NCI-H2081 (cell line): ENCODE data around the gene SMOC2.
"Not testable (repeated sequence)": the region's sequence is repeated elsewhere in the genome, so short reads cannot be mapped to it uniquely, and the experiment has no call there.

Experiments
- DNase-seq, 2 experiments: peaks; one replicate each; lab custom pipeline; 2025; lab: John Stamatoyannopoulos, UW

The SMOC2 gene

GRCh38 chr6:168538892-168539811 is 98.2 kb downstream of the SMOC2 start:
- no peak for DNase-seq

GRCh38 chr6:168540713-168541291 is 99.8 kb downstream of the SMOC2 start:
- no peak for DNase-seq

GRCh38 chr6:168541307-168541706 is 100.3 kb downstream of the SMOC2 start:
- DNase-seq = no peak

GRCh38 chr6:168542301-168542700 is 101.3 kb downstream of the SMOC2 start:
- no peak for DNase-seq

GRCh38 chr6:168545428-168545827 is 104.4 kb downstream of the SMOC2 start:
- no peak for DNase-seq

- DNase-seq = no peak
Measured at GRCh38 chr6:168546151-168546550, 105.2 kb downstream of the SMOC2 start.

GRCh38 chr6:168546730-168547129 is 105.7 kb downstream of the SMOC2 start:
- DNase-seq = no peak

GRCh38 chr6:168550326-168550725 is 109.3 kb downstream of the SMOC2 start:
- no peak for DNase-seq

- DNase-seq = no peak
Measured at GRCh38 chr6:168554472-168554871, 113.5 kb downstream of the SMOC2 start.

- no peak for DNase-seq
Measured at GRCh38 chr6:168554898-168555617, 114.1 kb downstream of the SMOC2 start.

- DNase-seq = no peak
Measured at GRCh38 chr6:168555618-168556273, 114.8 kb downstream of the SMOC2 start.

- no peak for DNase-seq
Measured at GRCh38 chr6:168557512-168557911, 116.5 kb downstream of the SMOC2 start.

GRCh38 chr6:168558686-168559085 is 117.7 kb downstream of the SMOC2 start:
- DNase-seq = no peak

- no peak for DNase-seq
Measured at GRCh38 chr6:168559574-168560098, 118.7 kb downstream of the SMOC2 start.

GRCh38 chr6:168560126-168560525 is 119.1 kb downstream of the SMOC2 start:
- no peak for DNase-seq

- DNase-seq = no peak
Measured at GRCh38 chr6:168562576-168563151, 121.7 kb downstream of the SMOC2 start.

GRCh38 chr6:168563656-168564055 is 122.7 kb downstream of the SMOC2 start:
- DNase-seq = no peak

- DNase-seq = no peak
Measured at GRCh38 chr6:168565112-168565511, 124.1 kb downstream of the SMOC2 start.

GRCh38 chr6:168570211-168570610 is 129.2 kb downstream of the SMOC2 start:
- DNase-seq = no peak

- DNase-seq = no peak
Measured at GRCh38 chr6:168571268-168571667, 130.3 kb downstream of the SMOC2 start.

GRCh38 chr6:168573276-168573835 is 132.4 kb downstream of the SMOC2 start:
- not testable (repeated sequence) for DNase-seq
